Suprapubic skin (tissue), 4 donors: ENCODE results near the gene SLC12A3.

Experiments used
- CTCF ChIP-seq, 2 donors: fragments of 200-600 bp in 1 of 2; fragments of 450-650 bp in 1 of 2; sonication (generic) in 1 of 2; IDR thresholded peaks; one replicate each; pipeline ENCODE4 v1.5.1; 2016 to 2019; ENCODE audit warnings: antibody characterized with exemption in 2 of 2, mild to moderate bottlenecking in 1 of 2, moderate library complexity in 1 of 2
- EP300 ChIP-seq: sonication (generic); formaldehyde crosslinking; IDR thresholded peaks from one replicate; pipeline ENCODE4 v1.6.1; 2017; ENCODE audit warnings: antibody characterized with exemption
- POLR2A ChIP-seq, 2 donors: fragments of 450-650 bp; IDR thresholded peaks; one replicate each; pipeline ENCODE4 v1.6.1; 2017; ENCODE audit warnings: antibody characterized with exemption in 2 of 2, mild to moderate bottlenecking in 2 of 2, moderate library complexity in 2 of 2
- POLR2AphosphoS5 ChIP-seq, 3 donors: sonication (generic); formaldehyde crosslinking; IDR thresholded peaks; one replicate each; pipeline ENCODE4 v1.6.1; 2017; ENCODE audit warnings: antibody characterized with exemption in 3 of 3

- TF ChIP-seq POLR2A (IDR thresholded peaks at IDR 0.05) (no peak), CTCF (IDR thresholded peaks at IDR 0.05) (no peak), POLR2AphosphoS5 (IDR thresholded peaks at IDR 0.05) (no peak), EP300 (no peak)
Measured at GRCh38 chr16:56830669-56831068, 34.3 kb upstream of the SLC12A3 start.
